DND-41 (cell line): ENCODE data around the gene MT1H.

Source experiments
- EZH2 ChIP-seq: IDR thresholded peaks from 3 replicates; pipeline ENCODE4 v1.6.1; 2012; ENCODE audit warnings: borderline replicate concordance, low read depth, mild to moderate bottlenecking, moderate library complexity, low read length, inconsistent platforms; ENCODE audit not compliant: severe bottlenecking
- TF ChIP-seq, protein P1 (sequence below): IDR thresholded peaks from 2 replicates; pipeline ENCODE4 v1.5.1; 2012; ENCODE audit warnings: borderline replicate concordance, low read length, moderate library complexity, mild to moderate bottlenecking; ENCODE audit not compliant: poor library complexity, severe bottlenecking; ENCODE audit errors: extremely low read depth

DNA sequence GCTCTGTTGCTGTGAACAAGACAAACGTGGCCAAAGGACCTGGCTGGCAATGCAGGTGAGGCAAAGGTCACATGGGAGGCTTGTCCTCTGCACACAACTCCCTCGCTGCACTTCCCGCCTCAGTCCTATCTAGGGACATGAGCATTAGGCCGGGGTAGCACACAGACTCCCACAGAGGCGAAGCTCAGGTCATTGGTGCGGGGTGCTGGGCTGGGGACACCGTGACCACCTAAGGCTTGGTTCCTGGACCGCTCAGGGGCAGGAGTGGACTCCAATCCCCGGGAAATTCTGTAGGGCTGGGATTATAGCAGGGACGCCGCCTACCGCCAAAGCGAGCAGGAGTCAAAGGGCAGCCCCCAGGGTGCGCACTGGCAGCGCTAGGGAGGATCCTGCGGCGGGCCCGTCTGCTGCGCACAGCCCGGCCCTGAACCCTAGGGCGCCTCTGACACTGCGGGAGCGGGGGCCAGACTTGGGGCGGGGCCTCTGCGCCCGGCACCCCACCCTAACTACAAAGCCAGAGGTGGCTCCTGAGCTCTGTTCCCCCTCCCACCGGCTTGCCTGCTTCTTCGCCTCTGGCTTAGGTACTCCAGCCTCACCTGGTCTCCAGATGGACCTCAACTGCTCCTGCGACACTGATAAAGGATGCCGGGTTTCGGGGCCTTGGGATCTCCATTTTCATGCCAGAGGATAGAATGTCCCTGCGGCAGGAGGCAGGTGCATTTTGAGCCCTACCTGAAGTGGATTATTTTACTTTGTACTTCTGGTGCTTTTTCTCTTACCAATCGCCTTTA lies 21.8 kb upstream of the MT1H start:
- TF ChIP-seq, protein P1, sequence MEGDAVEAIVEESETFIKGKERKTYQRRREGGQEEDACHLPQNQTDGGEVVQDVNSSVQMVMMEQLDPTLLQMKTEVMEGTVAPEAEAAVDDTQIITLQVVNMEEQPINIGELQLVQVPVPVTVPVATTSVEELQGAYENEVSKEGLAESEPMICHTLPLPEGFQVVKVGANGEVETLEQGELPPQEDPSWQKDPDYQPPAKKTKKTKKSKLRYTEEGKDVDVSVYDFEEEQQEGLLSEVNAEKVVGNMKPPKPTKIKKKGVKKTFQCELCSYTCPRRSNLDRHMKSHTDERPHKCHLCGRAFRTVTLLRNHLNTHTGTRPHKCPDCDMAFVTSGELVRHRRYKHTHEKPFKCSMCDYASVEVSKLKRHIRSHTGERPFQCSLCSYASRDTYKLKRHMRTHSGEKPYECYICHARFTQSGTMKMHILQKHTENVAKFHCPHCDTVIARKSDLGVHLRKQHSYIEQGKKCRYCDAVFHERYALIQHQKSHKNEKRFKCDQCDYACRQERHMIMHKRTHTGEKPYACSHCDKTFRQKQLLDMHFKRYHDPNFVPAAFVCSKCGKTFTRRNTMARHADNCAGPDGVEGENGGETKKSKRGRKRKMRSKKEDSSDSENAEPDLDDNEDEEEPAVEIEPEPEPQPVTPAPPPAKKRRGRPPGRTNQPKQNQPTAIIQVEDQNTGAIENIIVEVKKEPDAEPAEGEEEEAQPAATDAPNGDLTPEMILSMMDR: no peak
- TF ChIP-seq EZH2: no peak
